Natural killer cell (primary cell): Measurements from ENCODE around the gene IFTAP. TPM values are rescaled to one million over a fixed set of nuclear protein-coding genes. Genes with fewer than 3 reads are reported as not detected.

Experiments
- ATAC-seq, 3 donors: fragments of 150-1000 bp in 2 of 3; fragments of 200-7000 bp in 1 of 3; cut with Tn5 transposase; 1 replicate in 1 of 3; 2 replicates in 2 of 3; pipeline ENCODE4 v1.10.0; 2021; ENCODE audit warnings: mild to moderate bottlenecking in 2 of 3, moderate library complexity in 2 of 3
- DNase-seq, 2 donors: peaks; one replicate each; pipeline versions ENCODE4 v3.0.0 to v3.0.0-alpha.2; 2013 to 2021; ENCODE audit warnings: mixed read lengths in 1 of 2
- H3K27ac ChIP-seq: one replicate; pipeline ENCODE4 v1.5.1; 2013; ENCODE audit warnings: mild to moderate bottlenecking, low read length
- H3K27me3 ChIP-seq: one replicate; pipeline ENCODE4 v1.6.1; 2013; ENCODE audit warnings: low read length; ENCODE audit not compliant: control insufficient read depth, insufficient read depth
- H3K36me3 ChIP-seq: one replicate; pipeline ENCODE4 v1.6.1; 2013; ENCODE audit warnings: low read length; ENCODE audit not compliant: control insufficient read depth, insufficient read depth
- H3K4me1 ChIP-seq: one replicate; pipeline ENCODE4 v1.6.1; 2013; ENCODE audit warnings: low read length; ENCODE audit not compliant: control insufficient read depth, insufficient read depth
- H3K4me3 ChIP-seq: one replicate; pipeline ENCODE4 v1.5.1; 2013; ENCODE audit warnings: low read length
- H3K9me3 ChIP-seq: one replicate; pipeline ENCODE4 v1.6.1; 2013; ENCODE audit warnings: low read length; ENCODE audit not compliant: control insufficient read depth, insufficient read depth
- H3K27ac Mint-ChIP-seq, 2 donors: one replicate each; pipeline ENCODE4 v1.8.0; 2022; ENCODE audit warnings: mild to moderate bottlenecking in 2 of 2, mixed read lengths in 2 of 2, moderate library complexity in 1 of 2
- H3K27me3 Mint-ChIP-seq, 2 donors: one replicate each; pipeline ENCODE4 v1.8.0; 2022; ENCODE audit warnings: low read depth in 2 of 2, mixed read lengths in 2 of 2
- H3K36me3 Mint-ChIP-seq: one replicate; pipeline ENCODE4 v1.8.0; 2022; ENCODE audit warnings: mixed read lengths
- H3K4me1 Mint-ChIP-seq, 2 donors: one replicate each; pipeline ENCODE4 v1.8.0; 2022; ENCODE audit warnings: mixed read lengths in 2 of 2
- H3K4me3 Mint-ChIP-seq: one replicate; pipeline ENCODE4 v1.8.0; 2022; ENCODE audit warnings: mild to moderate bottlenecking, moderate library complexity, mixed read lengths
- H3K9me3 Mint-ChIP-seq, 2 donors: one replicate each; pipeline ENCODE4 v1.8.0; 2022; ENCODE audit warnings: mixed read lengths in 2 of 2
- CTCF ChIP-seq: fragments of 200-600 bp; IDR thresholded peaks from one replicate; pipeline ENCODE4 v1.8.0; 2022; ENCODE audit warnings: antibody characterized with exemption
- WGBS: methylation state at CpG from one replicate; pipeline ENCODE4 v1.1.7; 2013; ENCODE audit warnings: missing lambda C conversion rate; ENCODE audit not compliant: insufficient coverage; 5-methylcytosine and 5-hydroxymethylcytosine counted together
- intact Hi-C: fragments of 100-400 bp; cut with micrococcal nuclease; formaldehyde crosslinking; loops from one replicate; pipeline ENCODE4 v1.14.2; 2022
- total RNA-seq, 4 donors: library from RNA; stranded (reverse); fragments of 120-200 nt in 1 of 4; gene quantifications; one replicate each; pipeline versions ENCODE4 v1.2.3 to v1.2.4, GENCODE V29; 2013 to 2022

Gene IFTAP
- total RNA-seq, 3 donors from 2014 or later (not counting 1 experiment from before 2014, with no cell fraction given), result 0.94 to 1.9 (median 1.8) TPM

GRCh38 chr11:36608491-36609199 lies 14.3 kb downstream of the IFTAP start:
- DNase-seq (no peak), ATAC-seq (no peak)
- no peaks in the 10 kb centered on the region for H3K36me3 ChIP-seq
- H3K9me3 ChIP-seq, result no peaks in the 10 kb centered on the region
- Mint-ChIP-seq H3K27me3 (peaks cover 6 to 7% of the 10 kb centered on the region in 2 donors), H3K9me3 (no peaks in the 10 kb centered on the region), H3K36me3 (no peaks in the 10 kb centered on the region), H3K4me3 (no peak overlapping the region), H3K4me1 (no peaks in the 10 kb centered on the region), H3K27ac (no peak overlapping the region)
- no peaks in the 10 kb centered on the region for H3K4me1 ChIP-seq
- peaks cover 2% of the 10 kb centered on the region for H3K27me3 ChIP-seq
- intact Hi-C loops, result no loop called here
- no peak overlapping the region for H3K27ac ChIP-seq
- H3K4me3 ChIP-seq, result no peak overlapping the region
- no peak for TF ChIP-seq CTCF
- WGBS, result 68% methylated on average over 1 of the region's 1 CpG

GRCh38 chr11:36609383-36609782 lies 15.1 kb downstream of the IFTAP start:
- Histone ChIP-seq H3K27me3 (peaks cover 2% of the 10 kb centered on the region), H3K9me3 (no peaks in the 10 kb centered on the region), H3K4me3 (no peak overlapping the region), H3K27ac (no peak overlapping the region), H3K4me1 (no peaks in the 10 kb centered on the region), H3K36me3 (no peaks in the 10 kb centered on the region)
- intact Hi-C loops, result no loop called here
- no peak for ATAC-seq
- Mint-ChIP-seq H3K36me3 (no peaks in the 10 kb centered on the region), H3K9me3 (no peaks in the 10 kb centered on the region), H3K27me3 (peaks cover 6 to 7% of the 10 kb centered on the region in 2 donors), H3K4me3 (no peak overlapping the region), H3K27ac (no peak overlapping the region), H3K4me1 (no peaks in the 10 kb centered on the region)
- no peak for TF ChIP-seq CTCF
- no peak for DNase-seq
- 91% methylated on average over 1 of the region's 2 CpGs for whole genome bisulfite sequencing

GRCh38 chr11:36615826-36616225 lies 21.5 kb downstream of the IFTAP start:
- H3K27ac ChIP-seq, result no peak overlapping the region
- H3K4me3 ChIP-seq, result no peak overlapping the region
- peaks cover 0 to 9% of the 10 kb centered on the region in 2 donors for H3K4me1 Mint-ChIP-seq
- DNase-seq (no peak), ATAC-seq (no peak)
- no peaks in the 10 kb centered on the region for H3K9me3 ChIP-seq
- H3K27me3 Mint-ChIP-seq, result peaks cover 9 to 10% of the 10 kb centered on the region in 2 donors
- TF ChIP-seq CTCF, result no peak
- WGBS, result 96% methylated on average over 2 of the region's 3 CpGs
- no peaks in the 10 kb centered on the region for H3K9me3 Mint-ChIP-seq
- intact Hi-C loops, result no loop called here
- no peaks in the 10 kb centered on the region for H3K36me3 Mint-ChIP-seq
- H3K4me3 Mint-ChIP-seq, result no peak overlapping the region
- no peaks in the 10 kb centered on the region for H3K4me1 ChIP-seq
- H3K27me3 ChIP-seq, result peaks cover 2% of the 10 kb centered on the region
- no peak overlapping the region for H3K27ac Mint-ChIP-seq
- H3K36me3 ChIP-seq, result no peaks in the 10 kb centered on the region
